GM19193 (cell line): ENCODE measurements around the gene DPP7.

Experiments used
- POLR2A ChIP-seq: IDR thresholded peaks from 4 replicates; pipeline ENCODE4 v1.6.1; 2011; ENCODE audit not compliant: insufficient read depth, insufficient read length; ENCODE audit errors: extremely low read depth

Gene DPP7

GRCh38 chr9:137077758-137078693, 36.5 kb downstream of the DPP7 start:
- TF ChIP-seq POLR2A, result no peak

- peak; percentile 56 for TF ChIP-seq POLR2A
These were observed 37.4 kb downstream of the DPP7 start, which contains the start of gene UAP1L1 for GRCh38 chr9:137077010-137077747. TSS of gene UAP1L1 (plus strand) at chr9:137077517. CDS start at chr9:137077533, 16 bp downstream.

- TF ChIP-seq POLR2A, result no peak
These were observed 37.9 kb downstream of the DPP7 start for GRCh38 chr9:137076636-137077009.

- TF ChIP-seq POLR2A, result no peak
These were observed 39.2 kb downstream of the DPP7 start for GRCh38 chr9:137075275-137075775.

GRCh38 chr9:137074657-137075274, 39.8 kb downstream of the DPP7 start:
- TF ChIP-seq POLR2A, result no peak

- no peak for TF ChIP-seq POLR2A
These were observed 40.5 kb downstream of the DPP7 start for GRCh38 chr9:137073992-137074399.

GRCh38 chr9:137071282-137071681, 43.3 kb downstream of the DPP7 start:
- no peak for TF ChIP-seq POLR2A

GRCh38 chr9:137070906-137071275, 43.6 kb downstream of the DPP7 start:
- TF ChIP-seq POLR2A, result no peak

GRCh38 chr9:137070201-137070905, 44.2 kb downstream of the DPP7 start, which contains the start of gene SAPCD2:
TSS of gene SAPCD2 (minus strand) at chr9:137070557. CDS start at chr9:137070460, 97 bp downstream.
- TF ChIP-seq POLR2A, result peak; percentile 62

GRCh38 chr9:137069508-137070091, 44.9 kb downstream of the DPP7 start:
- no peak for TF ChIP-seq POLR2A

GRCh38 chr9:137068539-137069507, 45.7 kb downstream of the DPP7 start:
- TF ChIP-seq POLR2A, result no peak

- no peak for TF ChIP-seq POLR2A
These were observed 46.5 kb downstream of the DPP7 start for GRCh38 chr9:137067860-137068538.
